Neutrophil (primary cell): ENCODE measurements around the gene NCAPD3.

Experiments used
- H3K27ac ChIP-seq: fragments of 200-600 bp; sonication (generic); 2 replicates; pipeline ENCODE4 v1.5.1; 2016; ENCODE audit warnings: mild to moderate bottlenecking, moderate library complexity
- H3K27me3 ChIP-seq: fragments of 200-600 bp; sonication (generic); 2 replicates; pipeline ENCODE4 v1.6.0; 2016; ENCODE audit warnings: mild to moderate bottlenecking
- H3K36me3 ChIP-seq: fragments of 200-600 bp; sonication (generic); 2 replicates; pipeline ENCODE4 v1.5.1; 2017
- H3K4me1 ChIP-seq, 2 experiments: fragments of 200-600 bp in 1 of 2; sonication (generic) in 1 of 2; 1 replicate in 1 of 2; 2 replicates in 1 of 2; pipeline versions ENCODE4 v1.5.1 to v1.6.1; 2013 to 2016; ENCODE audit warnings: low read depth in 1 of 2, low read length in 1 of 2, mild to moderate bottlenecking in 1 of 2, moderate library complexity in 1 of 2; ENCODE audit not compliant: control insufficient read depth in 1 of 2, insufficient read depth in 1 of 2
- H3K4me3 ChIP-seq, 2 experiments: fragments of 200-600 bp in 1 of 2; sonication (generic) in 1 of 2; 1 replicate in 1 of 2; 2 replicates in 1 of 2; pipeline ENCODE4 v1.5.1; 2013 to 2016; ENCODE audit warnings: low read depth in 1 of 2, low read length in 1 of 2, mild to moderate bottlenecking in 1 of 2, moderate library complexity in 1 of 2
- H3K9me3 ChIP-seq: fragments of 200-600 bp; sonication (generic); 2 replicates; pipeline ENCODE4 v1.5.1; 2016
- CTCF ChIP-seq: fragments of 200-600 bp; sonication (generic); IDR thresholded peaks from 2 replicates; pipeline ENCODE4 v1.5.1; 2016; ENCODE audit warnings: antibody characterized with exemption

Gene NCAPD3

DNA sequence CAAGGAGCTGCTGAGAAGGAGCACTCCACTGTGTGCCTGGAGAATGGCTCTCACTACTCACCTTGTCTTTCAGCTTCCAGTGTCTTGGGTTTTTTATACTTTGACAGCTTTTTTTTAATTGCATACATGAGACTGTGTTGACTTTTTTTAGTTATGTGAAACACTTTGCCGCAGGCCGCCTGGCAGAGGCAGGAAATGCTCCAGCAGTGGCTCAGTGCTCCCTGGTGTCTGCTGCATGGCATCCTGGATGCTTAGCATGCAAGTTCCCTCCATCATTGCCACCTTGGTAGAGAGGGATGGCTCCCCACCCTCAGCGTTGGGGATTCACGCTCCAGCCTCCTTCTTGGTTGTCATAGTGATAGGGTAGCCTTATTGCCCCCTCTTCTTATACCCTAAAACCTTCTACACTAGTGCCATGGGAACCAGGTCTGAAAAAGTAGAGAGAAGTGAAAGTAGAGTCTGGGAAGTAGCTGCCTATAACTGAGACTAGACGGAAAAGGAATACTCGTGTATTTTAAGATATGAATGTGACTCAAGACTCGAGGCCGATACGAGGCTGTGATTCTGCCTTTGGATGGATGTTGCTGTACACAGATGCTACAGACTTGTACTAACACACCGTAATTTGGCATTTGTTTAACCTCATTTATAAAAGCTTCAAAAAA lies 72.6 kb downstream of the NCAPD3 start:
- Histone ChIP-seq H3K36me3 (peaks cover 60% of the 10 kb centered on the region), H3K27me3 (no peaks in the 10 kb centered on the region)
- TF ChIP-seq CTCF: no peak

GRCh38 chr11:134150195-134150903 lies 73.4 kb downstream of the NCAPD3 start:
- H3K4me3 ChIP-seq: no peak overlapping the region
- H3K4me1 ChIP-seq: no peaks in the 10 kb centered on the region
- peaks cover 51% of the 10 kb centered on the region for H3K36me3 ChIP-seq
- no peak for TF ChIP-seq CTCF
- no peaks in the 10 kb centered on the region for H3K9me3 ChIP-seq
- no peaks in the 10 kb centered on the region for H3K27me3 ChIP-seq
- H3K27ac ChIP-seq: no peak overlapping the region

More for the DNA sequence above, 72.6 kb downstream of the NCAPD3 start:
- H3K27ac ChIP-seq: no peak overlapping the region
- no peaks in the 10 kb centered on the region for H3K9me3 ChIP-seq
- H3K4me3 ChIP-seq: no peak overlapping the region
- no peaks in the 10 kb centered on the region for H3K4me1 ChIP-seq

DNA sequence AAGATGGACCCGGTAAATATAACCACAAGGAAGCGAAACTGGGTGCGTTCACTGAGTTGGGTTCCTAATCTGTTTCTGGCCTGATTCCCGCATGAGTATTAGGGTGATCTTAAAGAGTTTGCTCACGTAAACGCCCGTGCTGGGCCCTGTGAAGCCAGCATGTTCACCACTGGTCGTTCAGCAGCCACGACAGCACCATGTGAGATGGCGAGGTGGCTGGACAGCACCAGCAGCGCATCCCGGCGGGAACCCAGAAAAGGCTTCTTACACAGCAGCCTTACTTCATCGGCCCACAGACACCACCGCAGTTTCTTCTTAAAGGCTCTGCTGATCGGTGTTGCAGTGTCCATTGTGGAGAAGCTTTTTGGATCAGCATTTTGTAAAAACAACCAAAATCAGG lies 74.4 kb downstream of the NCAPD3 start:
- no peak for TF ChIP-seq CTCF
- H3K27ac ChIP-seq: no peak overlapping the region
- H3K36me3 ChIP-seq: peaks cover 41% of the 10 kb centered on the region
- H3K4me1 ChIP-seq: no peaks in the 10 kb centered on the region
- no peaks in the 10 kb centered on the region for H3K9me3 ChIP-seq
- no peak overlapping the region for H3K4me3 ChIP-seq
- H3K27me3 ChIP-seq: no peaks in the 10 kb centered on the region

DNA sequence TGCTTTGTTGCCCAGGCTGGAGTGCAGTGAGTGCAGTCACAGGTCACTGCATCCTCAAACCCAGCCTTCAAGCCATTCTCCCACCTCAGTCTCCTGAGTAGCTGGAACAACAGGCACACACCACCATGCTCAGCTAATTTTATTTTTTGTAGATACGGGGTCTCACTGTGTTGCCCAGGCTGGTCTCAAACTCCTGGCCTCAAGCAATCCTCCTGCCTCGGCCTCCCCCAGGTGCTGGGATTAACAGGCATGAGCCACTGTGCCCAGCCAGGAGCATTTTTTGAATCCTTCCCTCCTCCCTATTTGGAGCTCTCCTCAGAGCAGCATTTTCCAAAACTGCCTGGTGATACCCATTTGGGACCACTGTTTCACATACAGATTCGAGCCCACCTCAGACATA lies 77.2 kb downstream of the NCAPD3 start:
- H3K9me3 ChIP-seq: no peaks in the 10 kb centered on the region
- H3K36me3 ChIP-seq: peaks cover 16% of the 10 kb centered on the region
- no peaks in the 10 kb centered on the region for H3K4me1 ChIP-seq
- TF ChIP-seq CTCF: no peak
- no peak overlapping the region for H3K27ac ChIP-seq
- no peaks in the 10 kb centered on the region for H3K27me3 ChIP-seq
- H3K4me3 ChIP-seq: no peak overlapping the region

DNA sequence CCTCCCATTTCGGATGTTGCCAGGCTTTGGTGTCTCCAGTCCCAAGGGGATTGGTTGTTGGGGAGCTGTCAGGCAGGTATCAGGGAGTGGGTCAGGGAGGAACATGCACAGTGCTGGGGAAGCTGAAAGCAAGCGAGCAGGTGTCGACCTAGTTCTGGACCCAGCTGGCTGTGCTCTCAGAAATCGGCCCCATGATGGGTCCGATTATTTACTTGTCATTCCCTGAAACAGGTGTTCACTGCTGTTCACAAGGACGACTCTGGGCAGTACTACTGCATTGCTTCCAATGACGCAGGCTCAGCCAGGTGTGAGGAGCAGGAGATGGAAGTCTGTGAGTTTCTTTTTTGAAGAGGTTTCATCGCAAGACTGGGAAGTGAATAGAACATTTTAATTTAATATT lies 78.1 kb downstream of the NCAPD3 start:
- H3K4me1 ChIP-seq: no peaks in the 10 kb centered on the region
- peaks cover 7% of the 10 kb centered on the region for H3K36me3 ChIP-seq
- no peaks in the 10 kb centered on the region for H3K9me3 ChIP-seq
- no peak overlapping the region for H3K4me3 ChIP-seq
- no peaks in the 10 kb centered on the region for H3K27me3 ChIP-seq
- H3K27ac ChIP-seq: no peak overlapping the region
- no peak for TF ChIP-seq CTCF
